ENCODE data around the gene HNRNPA0.

GRCh38 chr5:137736496-137736895 is 17.7 kb downstream of the HNRNPA0 start:
- TF ChIP-seq CTCF (IDR thresholded peaks at IDR 0.05) = no peak
- TF ChIP-seq POLR2A (IDR thresholded peaks at IDR 0.05) = no peak
